Activated naive CD4-positive, alpha-beta T cell treated with anti-CD3 and anti-CD28 coated beads, Interleukin-2, amount 10 ng/mL, durations not matched to agents 7 days and 5 days (primary cell): ENCODE data around the gene MTA1.

ENCODE experiments used
- CTCF ChIA-PET: fragments of 350-600 bp; sonication (Branson Sonifier 250); formaldehyde crosslinking; loops from one replicate; lab custom pipeline; 2021; ENCODE audit warnings: antibody characterized with exemption; lab: Charles Lee
- DNase-seq: peaks from one replicate; pipeline ENCODE4 v3.0.0-alpha.2; 2020
- H3K27ac Mint-ChIP-seq: one replicate; pipeline ENCODE4 v1.8.0; 2021; ENCODE audit warnings: mild to moderate bottlenecking, moderate library complexity, mixed read lengths
- H3K27me3 Mint-ChIP-seq: one replicate; pipeline ENCODE4 v1.8.0; 2021; ENCODE audit warnings: mild to moderate bottlenecking, mixed read lengths
- H3K36me3 Mint-ChIP-seq: one replicate; pipeline ENCODE4 v1.8.0; 2021; ENCODE audit warnings: mixed read lengths
- H3K4me1 Mint-ChIP-seq: one replicate; pipeline ENCODE4 v1.8.0; 2021; ENCODE audit warnings: mixed read lengths
- H3K4me3 Mint-ChIP-seq: one replicate; pipeline ENCODE4 v1.8.0; 2021; ENCODE audit warnings: mild to moderate bottlenecking, moderate library complexity, mixed read lengths
- H3K9me3 Mint-ChIP-seq: one replicate; pipeline ENCODE4 v1.8.0; 2021; ENCODE audit warnings: mixed read lengths

MTA1 gene

DNA sequence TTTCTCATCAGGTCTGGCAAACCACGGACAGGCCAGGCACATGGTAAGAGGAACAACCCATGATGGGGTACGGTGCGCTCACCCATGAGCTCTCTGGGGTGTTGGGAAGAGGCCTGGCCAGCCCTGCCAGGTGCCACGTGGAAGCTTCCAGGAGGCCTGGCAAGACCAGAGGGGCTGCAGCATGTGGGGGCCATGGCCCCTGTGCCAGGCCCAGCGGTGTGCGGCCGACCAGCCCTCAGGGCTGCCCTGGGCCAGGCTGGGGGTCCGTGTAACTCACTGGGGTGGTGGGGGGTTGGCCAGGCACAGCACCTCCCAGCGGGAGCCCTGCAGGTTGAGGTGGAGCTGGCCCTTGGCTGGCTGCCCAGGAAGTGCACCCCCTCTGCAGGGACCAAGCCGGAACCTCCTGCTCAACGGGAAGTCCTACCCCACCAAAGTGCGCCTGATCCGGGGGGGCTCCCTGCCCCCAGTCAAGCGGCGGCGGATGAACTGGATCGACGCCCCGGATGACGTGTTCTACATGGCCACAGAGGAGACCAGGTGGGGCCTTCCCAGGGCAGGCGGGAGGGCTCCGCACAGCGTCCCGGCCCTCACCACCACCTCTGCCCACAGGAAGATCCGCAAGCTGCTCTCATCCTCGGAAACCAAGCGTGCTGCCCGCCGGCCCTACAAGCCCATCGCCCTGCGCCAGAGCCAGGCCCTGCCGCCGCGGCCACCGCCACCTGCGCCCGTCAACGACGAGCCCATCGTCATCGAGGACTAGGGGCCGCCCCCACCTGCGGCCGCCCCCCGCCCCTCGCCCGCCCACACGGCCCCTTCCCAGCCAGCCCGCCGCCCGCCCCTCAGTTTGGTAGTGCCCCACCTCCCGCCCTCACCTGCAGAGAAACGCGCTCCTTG is 50.1 kb downstream of the MTA1 start:
- Mint-ChIP-seq H3K9me3 (no peaks in the 10 kb centered on the region), H3K4me3 (no peak overlapping the region), H3K36me3 (peaks cover 1% of the 10 kb centered on the region), H3K27me3 (peaks cover 10% of the 10 kb centered on the region), H3K4me1 (peaks cover 9% of the 10 kb centered on the region), H3K27ac (no peak overlapping the region)
- DNase-seq: no peak
- CTCF ChIA-PET: interaction anchor here (1.1 kb wide), 1 partner anchor 98 kb away, joined by 3 read pairs; no protein-coding TSS in a partner anchor

DNA sequence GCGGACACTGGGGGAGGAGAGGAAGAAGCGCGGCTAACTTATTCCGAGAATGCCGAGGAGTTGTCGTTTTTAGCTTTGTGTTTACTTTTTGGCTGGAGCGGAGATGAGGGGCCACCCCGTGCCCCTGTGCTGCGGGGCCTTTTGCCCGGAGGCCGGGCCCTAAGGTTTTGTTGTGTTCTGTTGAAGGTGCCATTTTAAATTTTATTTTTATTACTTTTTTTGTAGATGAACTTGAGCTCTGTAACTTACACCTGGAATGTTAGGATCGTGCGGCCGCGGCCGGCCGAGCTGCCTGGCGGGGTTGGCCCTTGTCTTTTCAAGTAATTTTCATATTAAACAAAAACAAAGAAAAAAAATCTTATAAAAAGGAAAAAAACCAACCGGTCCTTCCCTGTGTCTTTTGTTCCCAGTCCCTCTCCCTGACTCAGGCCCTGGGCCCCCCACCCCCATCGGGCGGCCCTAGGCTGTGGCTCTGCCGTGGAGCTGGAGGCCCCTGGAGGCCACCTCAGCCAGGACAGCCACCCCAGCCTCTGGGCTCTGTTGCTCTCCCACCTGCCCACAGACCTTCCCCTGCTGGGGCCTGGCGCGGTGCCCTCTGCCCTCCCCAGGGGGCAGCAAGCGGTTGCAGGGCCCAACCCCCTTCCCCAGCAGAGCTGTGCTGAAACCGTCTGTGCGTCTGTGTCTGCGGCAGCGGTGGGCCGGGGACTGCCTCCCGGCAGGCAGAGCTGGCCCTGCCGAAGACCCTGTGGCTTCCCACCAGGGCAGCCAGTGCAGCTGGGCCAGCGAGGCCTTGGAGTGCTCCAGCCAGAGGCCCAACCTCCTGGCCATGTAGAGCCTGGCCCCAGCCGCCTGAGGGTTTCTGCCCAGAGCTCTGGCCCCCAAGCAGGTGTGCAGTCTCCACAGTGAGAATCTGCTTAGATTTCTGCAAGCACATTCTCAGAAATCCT is 51.0 kb downstream of the MTA1 start:
- Mint-ChIP-seq H3K27me3 (peaks cover 16% of the 10 kb centered on the region), H3K27ac (no peak overlapping the region)
- CTCF ChIA-PET: interaction anchor here (0.7 to 1.4 kb wide), 3 partner anchors 10 to 99 kb away, joined by 3 to 10 read pairs (median 3); no protein-coding TSS in a partner anchor

DNA sequence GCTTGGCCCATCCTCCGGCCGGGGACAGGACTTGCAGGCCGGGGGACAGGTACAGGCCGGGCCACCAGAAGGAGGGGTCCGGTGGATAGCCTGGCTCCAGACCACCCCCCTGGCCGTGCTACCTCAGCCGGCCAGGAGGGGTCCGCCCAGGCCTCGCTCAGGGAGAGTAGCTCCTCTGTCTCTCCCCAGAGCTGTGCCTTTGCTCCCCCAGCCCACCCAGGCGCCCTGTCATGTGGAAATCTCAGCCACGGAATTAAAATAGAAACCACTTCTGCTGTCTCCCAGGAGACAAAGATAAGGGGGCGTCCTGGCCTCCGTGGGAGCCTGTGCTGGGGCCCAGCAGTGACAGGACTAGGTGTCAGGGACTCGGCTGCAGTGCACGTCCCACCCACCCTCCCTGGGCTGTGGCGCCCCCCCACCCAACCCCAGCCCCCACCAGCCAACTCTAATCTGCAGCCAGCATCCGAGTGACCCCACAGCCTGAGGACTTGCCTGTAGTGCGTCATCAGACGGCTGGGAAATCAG is 51.7 kb downstream of the MTA1 start:
- Mint-ChIP-seq H3K4me3 (no peak overlapping the region), H3K9me3 (no peaks in the 10 kb centered on the region), H3K36me3 (no peaks in the 10 kb centered on the region), H3K27ac (no peak overlapping the region), H3K27me3 (peaks cover 24% of the 10 kb centered on the region), H3K4me1 (peaks cover 9% of the 10 kb centered on the region)
- no peak for DNase-seq
- CTCF ChIA-PET: interaction anchor here (1.4 kb wide), 1 partner anchor 9 kb away, joined by 10 read pairs; no protein-coding TSS in a partner anchor

More for the DNA sequence above, 51.0 kb downstream of the MTA1 start:
- Mint-ChIP-seq H3K9me3 (no peaks in the 10 kb centered on the region), H3K4me3 (no peak overlapping the region), H3K4me1 (peaks cover 9% of the 10 kb centered on the region), H3K36me3 (peaks cover 1% of the 10 kb centered on the region)
- DNase-seq: no peak

DNA sequence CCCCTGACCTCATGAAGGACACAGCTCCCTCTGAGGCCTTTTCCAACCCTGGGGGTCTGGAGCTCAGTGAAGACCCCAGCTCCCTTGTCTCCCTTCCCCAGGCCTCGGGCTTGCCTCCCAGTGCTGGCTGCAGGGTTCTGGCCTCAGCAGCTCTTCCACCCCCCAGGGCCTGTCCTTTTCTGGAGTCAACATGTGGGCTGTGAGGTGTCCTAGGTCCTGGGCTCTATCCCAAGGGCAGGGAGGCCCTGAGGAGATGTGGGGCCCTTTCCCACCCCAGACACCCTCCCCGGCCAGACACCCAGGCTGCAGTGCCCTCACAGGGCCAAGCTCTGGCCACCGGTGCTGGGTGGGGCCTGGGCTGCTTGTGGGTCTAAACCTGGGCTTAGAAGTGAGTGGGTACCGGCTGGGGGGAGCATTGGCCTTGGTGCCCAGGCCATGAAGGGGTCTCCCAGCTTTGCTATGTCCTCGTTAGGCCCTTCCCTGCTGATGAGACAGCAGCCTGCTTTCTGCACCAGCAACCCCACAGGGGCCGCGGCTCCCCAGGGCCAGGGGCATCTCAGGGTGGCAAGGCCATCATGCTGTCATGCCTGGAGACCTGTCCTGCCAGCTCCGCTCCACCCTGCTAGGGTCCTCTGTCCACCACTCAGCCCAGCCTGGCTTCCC is 52.3 kb downstream of the MTA1 start:
- peaks cover 9% of the 10 kb centered on the region for H3K4me1 Mint-ChIP-seq
- CTCF ChIA-PET: interaction anchor here (1.4 kb wide), 1 partner anchor 9 kb away, joined by 10 read pairs; no protein-coding TSS in a partner anchor
- H3K9me3 Mint-ChIP-seq: no peaks in the 10 kb centered on the region
- H3K36me3 Mint-ChIP-seq: no peaks in the 10 kb centered on the region
- peaks cover 30% of the 10 kb centered on the region for H3K27me3 Mint-ChIP-seq
- no peak overlapping the region for H3K27ac Mint-ChIP-seq
- no peak for DNase-seq
- H3K4me3 Mint-ChIP-seq: no peak overlapping the region

DNA sequence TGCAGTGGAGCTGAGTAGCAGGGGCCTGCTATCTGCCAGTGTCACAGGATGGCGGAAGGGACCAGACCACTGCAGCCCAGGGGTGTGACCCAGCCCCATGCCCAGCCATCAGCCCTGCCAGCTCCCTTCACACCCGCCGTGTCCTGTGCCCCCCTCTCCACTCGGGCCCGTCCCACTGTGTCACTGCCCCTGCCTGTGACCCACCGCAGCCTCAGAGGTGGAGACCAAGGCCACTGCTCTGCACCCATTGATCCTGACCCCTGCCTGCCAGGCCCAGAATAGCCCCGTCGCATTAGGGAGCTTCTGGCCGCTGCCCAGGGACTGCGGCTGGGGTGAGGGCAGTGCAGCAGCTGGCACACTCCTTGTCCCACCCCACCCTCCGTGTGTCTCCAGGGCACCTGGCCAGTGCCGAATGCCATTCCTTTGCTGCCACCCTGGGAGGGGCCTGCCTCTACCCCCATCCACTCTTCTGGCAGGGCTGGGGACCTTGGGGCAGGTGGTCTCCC is 52.9 kb downstream of the MTA1 start:
- H3K4me1 Mint-ChIP-seq: peaks cover 14% of the 10 kb centered on the region
- peaks cover 36% of the 10 kb centered on the region for H3K27me3 Mint-ChIP-seq
- no peak for DNase-seq
- no peak overlapping the region for H3K4me3 Mint-ChIP-seq
- no peaks in the 10 kb centered on the region for H3K9me3 Mint-ChIP-seq
- peaks cover 2% of the 10 kb centered on the region for H3K36me3 Mint-ChIP-seq
- CTCF ChIA-PET: no interaction called here
- H3K27ac Mint-ChIP-seq: no peak overlapping the region

DNA sequence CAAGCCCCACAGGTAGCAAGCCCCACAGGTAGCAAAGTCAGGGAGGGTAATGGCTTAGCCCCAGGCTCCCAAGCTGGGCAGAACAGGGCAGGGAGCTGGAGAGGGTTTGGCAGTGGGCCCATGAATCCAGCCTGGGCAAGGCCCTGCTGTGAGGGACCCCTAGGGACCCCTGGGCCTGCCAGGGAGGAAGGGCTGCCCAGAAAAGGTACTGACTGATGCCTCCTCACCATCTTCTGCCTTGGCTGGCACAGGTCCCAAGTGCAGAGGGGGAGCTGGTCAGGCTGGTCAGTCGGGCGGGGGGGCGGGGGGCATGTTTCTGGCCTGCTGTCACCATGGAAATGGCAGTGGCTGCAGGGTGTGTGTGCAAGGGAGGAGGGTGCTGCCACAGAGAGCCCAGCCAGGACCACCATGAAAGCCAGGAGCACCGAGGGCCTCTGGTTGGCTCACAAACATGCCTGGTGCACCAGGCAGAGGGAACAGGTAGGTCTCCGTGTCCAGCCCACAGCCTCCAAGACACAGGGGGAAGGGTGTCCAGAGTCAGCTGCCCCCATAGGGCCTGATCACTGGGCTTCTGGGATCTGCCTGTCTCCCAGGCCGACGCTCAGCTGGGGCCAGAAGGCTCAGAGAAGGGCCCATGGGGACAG is 53.5 kb downstream of the MTA1 start:
- Mint-ChIP-seq H3K4me1 (peaks cover 14% of the 10 kb centered on the region), H3K4me3 (peak overlapping the region; percentile 63), H3K27ac (no peak overlapping the region), H3K36me3 (peaks cover 2% of the 10 kb centered on the region), H3K9me3 (no peaks in the 10 kb centered on the region), H3K27me3 (peaks cover 42% of the 10 kb centered on the region)
- CTCF ChIA-PET: interaction anchor here (1.2 to 1.5 kb wide), 2 partner anchors 25 to 98 kb away, joined by 3 read pairs; no protein-coding TSS in a partner anchor
- no peak for DNase-seq

DNA sequence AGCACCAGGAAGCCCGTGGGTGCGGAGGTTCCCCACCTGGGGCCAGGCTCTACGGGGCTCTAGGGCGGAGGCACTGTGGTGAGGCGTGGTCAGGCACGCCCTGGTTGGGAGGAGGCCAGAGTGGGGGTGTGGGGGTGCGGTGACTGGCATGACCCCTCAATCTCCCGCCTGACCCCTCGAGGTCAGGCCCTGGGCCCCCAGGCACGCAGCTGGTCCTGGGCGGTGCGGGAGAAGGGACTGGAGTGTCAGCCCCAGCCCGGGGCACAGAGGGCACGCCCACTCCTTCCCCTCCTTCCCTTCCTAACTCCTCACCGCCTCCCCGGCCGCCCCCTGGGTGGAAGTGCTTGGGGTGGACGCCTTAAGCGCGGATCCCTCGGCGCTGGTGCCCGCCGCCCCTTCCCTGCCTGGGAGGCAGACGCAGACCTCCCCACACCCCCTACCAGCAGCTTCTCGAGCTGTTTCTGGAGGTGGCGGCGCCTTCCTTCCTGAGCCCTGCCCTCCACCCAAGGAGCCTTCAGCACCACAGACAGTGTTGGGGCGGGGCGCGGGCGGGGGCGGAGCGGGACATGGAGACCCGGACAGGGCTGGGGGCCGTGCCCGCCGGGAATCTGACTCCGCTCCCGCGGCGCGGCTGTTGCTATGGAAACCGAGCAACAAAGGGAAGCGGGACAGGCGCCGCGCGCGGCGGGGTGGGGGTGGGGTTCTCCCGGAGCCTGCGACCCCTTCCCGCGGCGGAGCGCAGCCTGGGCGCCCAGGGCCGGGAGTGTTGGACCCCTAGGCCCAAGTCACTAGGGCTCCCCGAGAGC is 54.3 kb downstream of the MTA1 start:
- Mint-ChIP-seq H3K4me1 (peaks cover 14% of the 10 kb centered on the region), H3K27me3 (peaks cover 43% of the 10 kb centered on the region), H3K36me3 (peaks cover 2% of the 10 kb centered on the region), H3K27ac (no peak overlapping the region), H3K4me3 (peak overlapping the region; percentile 63), H3K9me3 (no peaks in the 10 kb centered on the region)
- DNase-seq: peak; percentile 91
- CTCF ChIA-PET: interaction anchor here (1.2 to 1.5 kb wide), 2 partner anchors 26 to 99 kb away, joined by 3 read pairs; no protein-coding TSS in a partner anchor

DNA sequence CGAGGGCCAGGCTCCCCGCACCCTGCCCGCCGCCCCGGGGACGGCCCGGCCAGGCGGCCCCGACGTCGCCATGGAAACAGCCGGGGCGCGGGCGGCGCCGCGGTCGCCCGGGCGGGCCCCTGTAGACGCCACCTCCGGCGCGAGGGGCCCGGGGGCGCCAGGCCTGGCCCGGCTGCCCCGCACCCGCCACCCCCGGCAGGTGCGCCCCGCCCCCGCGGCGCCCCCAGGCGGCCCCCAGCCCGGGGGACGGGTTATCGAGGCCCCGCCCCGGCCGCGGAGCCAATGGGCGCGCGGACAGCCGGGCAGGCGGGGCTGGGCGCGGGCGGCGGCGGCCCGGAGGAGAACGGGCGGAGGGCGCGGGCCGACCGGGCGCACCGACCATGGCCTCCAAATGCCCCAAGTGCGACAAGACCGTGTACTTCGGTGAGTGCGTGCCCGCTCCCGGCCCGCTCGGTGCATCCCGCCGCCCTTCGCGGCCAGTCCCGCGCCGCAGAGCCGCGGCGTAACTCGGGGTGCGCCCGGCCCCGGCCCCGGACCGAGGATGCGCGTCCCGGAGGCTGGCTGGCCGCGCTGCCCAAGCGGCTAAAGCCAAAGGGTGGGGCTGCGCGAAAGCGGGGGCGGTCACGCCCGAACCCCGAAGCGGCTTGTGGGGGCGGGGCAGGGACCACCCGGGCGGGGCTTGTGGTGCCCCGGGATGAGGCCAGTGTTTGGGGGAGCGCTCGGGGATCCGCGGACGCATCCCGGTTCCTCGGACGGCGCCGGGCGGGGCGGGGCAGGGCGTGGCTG is 55.0 kb downstream of the MTA1 start, which contains the start of gene CRIP2:
Gene CRIP2 (plus strand): TSS at position 339 of the 786 bp plus-strand sequence. CDS start 42 bp downstream, at position 381.
- Mint-ChIP-seq H3K27me3 (peaks cover 51% of the 10 kb centered on the region), H3K9me3 (no peaks in the 10 kb centered on the region), H3K4me3 (peak within 1 kb of the TSS; percentile 63), H3K4me1 (peaks cover 18% of the 10 kb centered on the region), H3K36me3 (peaks cover 2% of the 10 kb centered on the region), H3K27ac (no peak within 1 kb of the TSS)
- DNase-seq: no peak
- CTCF ChIA-PET: interaction anchor here (1.5 kb wide), 1 partner anchor 100 kb away, joined by 3 read pairs; no protein-coding TSS in a partner anchor

GRCh38 chr14:105475269-105476096 is 55.9 kb downstream of the MTA1 start:
- CTCF ChIA-PET: interaction anchor here (0.8 kb wide), 1 partner anchor 104 kb away, joined by 3 read pairs; no protein-coding TSS in a partner anchor
- H3K9me3 Mint-ChIP-seq: no peaks in the 10 kb centered on the region
- H3K27ac Mint-ChIP-seq: no peak overlapping the region
- H3K4me3 Mint-ChIP-seq: peak overlapping the region; percentile 12
- DNase-seq: no peak
- peaks cover 2% of the 10 kb centered on the region for H3K36me3 Mint-ChIP-seq
- peaks cover 22% of the 10 kb centered on the region for H3K4me1 Mint-ChIP-seq
- peaks cover 59% of the 10 kb centered on the region for H3K27me3 Mint-ChIP-seq

DNA sequence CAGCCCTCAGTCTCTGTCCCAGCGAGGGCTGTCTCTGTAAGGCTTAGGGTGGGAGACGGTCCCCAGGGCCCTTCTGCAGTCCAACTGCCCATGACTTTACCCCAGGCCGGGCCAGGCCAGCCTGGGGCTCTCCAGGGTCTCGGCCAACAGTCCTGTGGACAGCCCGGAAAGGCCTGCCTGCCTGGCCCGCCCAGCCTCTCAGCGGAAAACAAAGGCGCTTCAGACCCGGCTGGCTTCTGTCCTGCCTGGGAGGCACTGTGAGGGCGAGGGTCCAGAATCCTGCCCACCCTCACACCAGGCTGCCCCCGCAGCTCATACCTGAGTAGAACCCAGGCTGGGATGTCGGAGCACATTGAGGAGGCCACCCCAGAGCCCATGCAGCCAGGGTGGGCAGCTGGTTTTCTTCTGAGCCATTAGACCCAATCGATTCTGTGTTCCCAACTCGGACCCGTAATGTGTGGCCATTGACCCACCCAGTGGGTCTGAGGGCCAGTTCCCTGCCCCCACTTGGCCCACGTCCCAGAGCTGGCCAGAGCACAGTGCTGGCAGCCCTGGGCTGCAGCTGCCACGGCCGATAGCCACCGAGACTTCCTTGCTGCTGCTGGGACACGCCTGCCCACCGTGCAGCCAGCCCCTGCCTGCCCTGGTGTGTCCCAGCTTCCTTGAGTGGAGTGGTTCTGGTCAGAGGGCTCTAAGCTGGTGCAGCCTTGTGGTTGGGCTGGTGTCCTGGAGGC is 56.6 kb downstream of the MTA1 start:
- H3K36me3 Mint-ChIP-seq: peaks cover 2% of the 10 kb centered on the region
- DNase-seq: no peak
- no peak overlapping the region for H3K4me3 Mint-ChIP-seq
- no peaks in the 10 kb centered on the region for H3K9me3 Mint-ChIP-seq
- H3K27me3 Mint-ChIP-seq: peaks cover 67% of the 10 kb centered on the region
- H3K27ac Mint-ChIP-seq: no peak overlapping the region
- H3K4me1 Mint-ChIP-seq: peaks cover 30% of the 10 kb centered on the region
- CTCF ChIA-PET: interaction anchor here (0.8 to 1.2 kb wide), 2 partner anchors 14 to 105 kb away, joined by 3 to 7 read pairs; no protein-coding TSS in a partner anchor
